GM19351 (cell line): ENCODE measurements around the gene TMEM131L.
"Not testable (repeated sequence)": the region's sequence is repeated elsewhere in the genome, so short reads cannot be mapped to it uniquely, and the experiment has no call there.

Experiments used
- ATAC-seq: cut with Tn5 transposase; IDR thresholded peaks from one replicate; pipeline ENCODE4 v1.9.1; 2021; ENCODE audit warnings: mild to moderate bottlenecking, moderate library complexity; ENCODE audit not compliant: unreplicated experiment

Gene TMEM131L

DNA sequence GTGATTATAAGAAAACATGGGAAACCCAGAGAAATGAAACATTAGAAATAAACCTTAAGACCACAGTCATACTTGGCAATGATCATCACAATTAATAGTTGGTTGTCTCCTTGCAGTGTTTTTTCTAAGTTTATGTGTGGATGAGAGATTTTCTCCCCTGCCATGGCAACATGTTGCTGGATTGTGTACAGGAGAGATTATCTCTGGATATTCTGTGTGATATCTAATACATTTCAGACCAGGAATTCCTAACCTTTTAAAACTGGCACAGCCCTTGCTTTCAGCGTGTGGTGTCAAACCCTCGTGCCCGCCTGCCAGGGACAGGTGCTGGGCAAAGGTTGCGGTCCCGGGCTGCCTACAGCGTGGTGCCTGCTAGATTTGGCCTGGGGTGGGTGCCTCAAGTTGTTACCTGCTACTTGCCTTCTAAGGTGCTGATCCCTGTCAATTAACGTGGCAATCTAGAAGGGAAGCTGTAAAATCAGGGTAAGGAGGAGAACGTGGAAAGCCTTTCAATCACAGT lies 100.5 kb downstream of the TMEM131L start:
- no peak for ATAC-seq

DNA sequence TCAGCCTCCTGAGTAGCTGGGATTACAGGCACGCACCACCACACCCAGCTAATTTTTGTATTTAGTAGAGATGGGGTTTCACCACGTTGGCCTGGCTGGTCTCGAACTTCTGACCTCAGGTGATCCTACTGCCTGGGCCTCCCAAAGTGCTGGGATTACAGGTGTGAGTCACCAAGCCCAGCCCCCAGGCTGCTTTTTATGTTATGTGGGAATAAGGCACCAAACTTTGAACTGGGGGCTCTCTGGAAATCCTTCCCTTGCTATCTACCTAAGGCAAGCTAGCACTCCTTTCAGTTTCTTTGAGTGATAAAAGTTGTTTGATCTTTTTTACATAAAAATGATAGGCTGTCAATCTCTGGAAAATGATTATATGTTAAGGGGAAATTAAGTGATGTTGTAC lies 101.5 kb downstream of the TMEM131L start:
- not testable (repeated sequence) for ATAC-seq

- ATAC-seq, result peak; percentile 43
Observed at GRCh38 chr4:153570228-153570973, 104.2 kb downstream of the TMEM131L start.

DNA sequence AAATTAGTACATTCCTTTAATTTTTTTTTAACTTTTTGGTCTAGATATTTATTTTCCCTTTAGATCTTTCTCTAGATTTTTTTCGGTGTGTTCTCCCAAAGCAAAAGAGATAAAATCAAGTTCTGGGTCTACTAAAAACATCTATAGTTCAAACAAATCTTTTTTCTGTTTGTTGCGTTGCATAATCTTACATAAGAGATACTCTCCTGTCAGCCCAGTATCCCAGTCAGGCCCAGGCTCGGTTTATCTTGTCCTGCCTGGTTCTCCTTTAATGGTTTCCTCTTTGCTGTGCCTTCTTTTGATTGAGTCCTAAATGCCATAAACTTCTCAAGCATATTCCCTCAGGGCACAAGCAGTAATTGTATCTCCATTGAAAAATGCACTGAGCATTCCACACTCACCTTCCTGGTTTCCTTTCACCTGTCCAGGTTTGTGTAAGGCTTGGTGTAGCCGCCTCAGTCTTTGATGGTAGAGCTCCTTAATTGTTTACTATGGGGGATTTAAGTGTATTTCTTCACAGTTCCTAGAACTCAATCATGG lies 104.9 kb downstream of the TMEM131L start:
- ATAC-seq, result no peak

DNA sequence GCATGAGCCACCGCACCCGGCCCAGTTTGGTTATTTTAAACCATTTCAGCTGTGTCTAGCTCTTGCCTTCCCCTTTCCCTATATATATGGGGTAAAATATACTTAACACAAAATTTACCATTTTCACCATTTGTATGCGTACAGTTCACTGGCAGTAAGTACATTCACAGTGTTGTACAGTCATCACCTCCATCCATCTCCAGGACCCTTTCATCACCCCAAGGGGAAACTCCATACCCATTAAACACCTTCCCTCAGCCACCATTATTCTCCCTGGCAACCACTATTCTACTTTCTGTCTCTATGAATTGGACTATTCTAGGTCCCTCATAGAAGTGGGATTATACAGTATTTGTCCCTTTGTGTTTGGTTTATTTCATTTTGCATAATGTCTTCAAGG lies 106.4 kb downstream of the TMEM131L start:
- ATAC-seq, result no peak

DNA sequence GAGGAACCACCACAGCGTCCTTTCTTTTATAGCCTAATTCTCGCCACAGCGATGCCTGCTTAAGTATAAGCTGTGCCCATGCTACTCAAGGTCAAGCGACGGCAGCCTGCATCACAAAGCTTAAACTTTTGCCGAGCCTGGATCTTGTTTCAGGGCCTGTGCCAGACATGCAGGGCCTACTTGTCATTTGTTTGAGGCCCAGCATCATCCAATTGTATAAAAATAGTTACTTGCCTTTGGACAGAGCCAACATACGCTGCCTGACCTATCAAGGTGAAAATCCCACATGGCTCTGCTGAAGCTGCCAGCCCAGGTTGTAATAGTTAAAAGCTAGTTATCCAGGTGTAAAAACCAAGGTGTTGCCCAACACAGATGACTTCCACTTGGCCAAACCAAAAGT lies 107.1 kb downstream of the TMEM131L start:
- ATAC-seq, result no peak

GRCh38 chr4:153573881-153574802 lies 108.0 kb downstream of the TMEM131L start:
- peak; percentile 57 for ATAC-seq

- no peak for ATAC-seq
Observed at GRCh38 chr4:153576443-153576774, 110.2 kb downstream of the TMEM131L start.

GRCh38 chr4:153577053-153577452 lies 110.9 kb downstream of the TMEM131L start:
- no peak for ATAC-seq

GRCh38 chr4:153579410-153579809 lies 113.2 kb downstream of the TMEM131L start:
- no peak for ATAC-seq

- ATAC-seq, result no peak
Observed at GRCh38 chr4:153579872-153580271, 113.7 kb downstream of the TMEM131L start.

- no peak for ATAC-seq
Observed at GRCh38 chr4:153582954-153583702, 117.0 kb downstream of the TMEM131L start.

DNA sequence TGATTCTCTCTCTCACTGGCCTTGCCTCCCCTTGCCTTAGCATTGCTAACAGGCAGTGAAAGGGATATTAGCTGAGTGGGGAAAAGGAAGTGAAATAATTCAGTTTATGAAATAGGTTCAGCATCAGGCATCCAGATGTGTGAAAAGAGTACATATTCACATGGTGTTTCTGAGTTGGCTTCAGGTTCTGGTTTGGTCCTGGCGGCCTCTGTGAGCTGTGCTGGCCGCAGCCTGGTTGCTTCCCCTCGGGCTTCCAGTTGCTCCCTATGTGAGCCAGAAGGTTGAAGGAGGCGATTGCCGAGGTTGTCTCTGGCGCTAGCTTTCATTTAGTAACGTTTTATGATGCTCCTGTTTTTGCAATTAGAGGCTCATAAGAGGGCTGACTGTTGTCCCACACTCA lies 118.9 kb downstream of the TMEM131L start:
- no peak for ATAC-seq

GRCh38 chr4:153589703-153590595 lies 123.8 kb downstream of the TMEM131L start:
- no peak for ATAC-seq

- ATAC-seq, result no peak
Observed at GRCh38 chr4:153591441-153591840, 125.3 kb downstream of the TMEM131L start.

- ATAC-seq, result no peak
Observed at GRCh38 chr4:153592064-153592463, 125.9 kb downstream of the TMEM131L start.

- no peak for ATAC-seq
Observed at GRCh38 chr4:153593161-153593560, 127.0 kb downstream of the TMEM131L start.

- no peak for ATAC-seq
Observed at GRCh38 chr4:153594210-153594609, 128.1 kb downstream of the TMEM131L start.

DNA sequence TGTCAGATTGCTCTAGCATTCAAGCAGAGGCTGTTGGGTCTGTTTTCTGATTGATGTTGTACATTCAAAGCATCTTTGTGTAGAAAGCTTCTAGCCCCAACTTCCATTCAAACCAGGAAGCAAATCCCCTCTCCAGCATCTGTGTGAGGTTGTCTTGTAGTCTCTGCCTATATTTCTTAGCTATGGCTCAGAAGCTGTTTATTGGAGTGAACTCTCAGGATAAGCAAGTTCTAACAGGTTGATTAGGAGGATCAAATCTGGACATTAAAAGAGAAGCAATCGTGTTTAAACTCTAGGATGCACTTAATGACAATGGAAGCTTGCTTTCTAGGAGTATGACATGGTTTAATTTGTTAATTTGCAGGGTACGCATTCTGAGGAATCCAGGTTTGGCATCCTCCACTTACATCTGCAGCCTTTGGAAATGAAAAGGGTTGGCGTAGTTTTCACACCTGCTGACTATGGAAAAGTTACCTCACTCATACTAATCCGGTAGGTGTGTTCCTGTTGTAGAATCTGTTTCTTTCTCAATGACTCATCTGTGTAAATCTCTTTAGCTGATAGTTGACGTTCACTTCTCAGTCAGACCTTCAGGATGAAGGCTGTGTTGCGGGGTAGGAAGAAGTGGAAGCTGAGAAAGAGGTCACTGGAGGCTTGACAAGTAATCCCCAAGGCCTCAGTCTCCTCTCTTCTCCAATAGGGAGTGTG lies 129.9 kb downstream of the TMEM131L start:
- no peak for ATAC-seq
